ENCODE data around the gene HIP1.

Gene HIP1

GRCh38 chr7:75667938-75668337 is 70.8 kb downstream of the HIP1 start:
- Histone ChIP-seq H3K9me3 (ENCODE audit: control insufficient read depth, insufficient read depth, low read length) (no peaks in the 10 kb centered on the region), H3K27me3 (ENCODE audit: control insufficient read depth, low read length) (peaks cover 16% of the 10 kb centered on the region), H3K4me2 (ENCODE audit: low read length) (no peak overlapping the region), H3F3A (ENCODE audit: control insufficient read depth, insufficient read depth) (no peaks in the 10 kb centered on the region), H3K79me2 (ENCODE audit: control insufficient read depth, low read length) (no peaks in the 10 kb centered on the region), H3K27ac (ENCODE audit: low read depth, low read length) (no peak overlapping the region), H3K4me3 (ENCODE audit: low read length) (no peak overlapping the region), H3K9me2 (replicated peaks; ENCODE audit: control insufficient read depth, low read length) (no peaks in the 10 kb centered on the region), H3K36me3 (ENCODE audit: control insufficient read depth, low read length) (no peaks in the 10 kb centered on the region), H3K4me1 (ENCODE audit: control insufficient read depth, low read length) (peaks cover 18% of the 10 kb centered on the region), H4K20me1 (ENCODE audit: control insufficient read depth, insufficient read depth, low read depth, low read length) (no peaks in the 10 kb centered on the region)
- no peak for TF ChIP-seq CTCF (IDR thresholded peaks at IDR 0.05; ENCODE audit: low read depth, low read length, poor library complexity, severe bottlenecking)
- TF ChIP-seq EZH2phosphoT487 (IDR thresholded peaks at IDR 0.05; ENCODE audit: borderline replicate concordance, low read length), result no peak

DNA sequence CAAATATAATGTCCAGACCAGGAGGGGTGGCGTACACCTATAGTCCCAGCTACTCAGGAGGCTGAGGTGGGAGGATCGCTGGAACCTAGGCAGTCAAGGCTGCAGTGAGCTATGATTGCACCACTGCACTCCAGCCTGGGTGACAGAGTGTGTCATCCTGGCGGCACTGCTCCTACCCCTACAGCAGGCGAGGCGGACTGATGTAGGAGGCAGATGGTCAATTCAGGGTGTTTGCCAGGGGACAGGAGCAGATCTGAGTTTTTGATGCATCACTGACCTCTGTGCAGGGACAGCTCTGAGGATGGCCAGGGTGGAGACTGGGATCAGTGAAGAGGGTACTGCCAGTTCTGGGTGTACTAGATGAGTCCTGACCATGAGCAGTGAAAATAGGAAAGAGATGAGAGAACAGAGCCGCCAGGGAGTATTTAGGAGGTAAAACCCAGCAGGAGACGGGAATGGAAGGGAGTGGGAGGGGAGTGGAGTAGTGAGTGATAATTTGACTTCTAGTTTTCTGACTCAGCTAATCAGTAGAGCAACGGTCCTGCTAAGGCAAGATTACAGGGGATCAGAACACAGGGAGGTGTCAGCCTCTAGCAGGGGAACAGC is 75.3 kb downstream of the HIP1 start:
- peak overlapping the region; percentile 34 for H3K27ac ChIP-seq (ENCODE audit: low read depth, low read length)
- H3K27me3 ChIP-seq (ENCODE audit: control insufficient read depth, low read length), result peaks cover 4% of the 10 kb centered on the region
- H3F3A ChIP-seq (ENCODE audit: control insufficient read depth, insufficient read depth), result no peaks in the 10 kb centered on the region
- no peaks in the 10 kb centered on the region for H3K9me2 ChIP-seq (replicated peaks; ENCODE audit: control insufficient read depth, low read length)
- H3K4me3 ChIP-seq (ENCODE audit: low read length), result peak overlapping the region; percentile 61
- H4K20me1 ChIP-seq (ENCODE audit: control insufficient read depth, insufficient read depth, low read depth, low read length), result no peaks in the 10 kb centered on the region
- H3K4me2 ChIP-seq (ENCODE audit: low read length), result peak overlapping the region; percentile 80
- TF ChIP-seq EZH2phosphoT487 (IDR thresholded peaks at IDR 0.05; ENCODE audit: borderline replicate concordance, low read length) (no peak), CTCF (IDR thresholded peaks at IDR 0.05; ENCODE audit: low read depth, low read length, poor library complexity, severe bottlenecking) (no peak)
- H3K4me1 ChIP-seq (ENCODE audit: control insufficient read depth, low read length), result peaks cover 22% of the 10 kb centered on the region
- H3K79me2 ChIP-seq (ENCODE audit: control insufficient read depth, low read length), result no peaks in the 10 kb centered on the region
- H3K36me3 ChIP-seq (ENCODE audit: control insufficient read depth, low read length), result no peaks in the 10 kb centered on the region
- H3K9me3 ChIP-seq (ENCODE audit: control insufficient read depth, insufficient read depth, low read length), result no peaks in the 10 kb centered on the region

DNA sequence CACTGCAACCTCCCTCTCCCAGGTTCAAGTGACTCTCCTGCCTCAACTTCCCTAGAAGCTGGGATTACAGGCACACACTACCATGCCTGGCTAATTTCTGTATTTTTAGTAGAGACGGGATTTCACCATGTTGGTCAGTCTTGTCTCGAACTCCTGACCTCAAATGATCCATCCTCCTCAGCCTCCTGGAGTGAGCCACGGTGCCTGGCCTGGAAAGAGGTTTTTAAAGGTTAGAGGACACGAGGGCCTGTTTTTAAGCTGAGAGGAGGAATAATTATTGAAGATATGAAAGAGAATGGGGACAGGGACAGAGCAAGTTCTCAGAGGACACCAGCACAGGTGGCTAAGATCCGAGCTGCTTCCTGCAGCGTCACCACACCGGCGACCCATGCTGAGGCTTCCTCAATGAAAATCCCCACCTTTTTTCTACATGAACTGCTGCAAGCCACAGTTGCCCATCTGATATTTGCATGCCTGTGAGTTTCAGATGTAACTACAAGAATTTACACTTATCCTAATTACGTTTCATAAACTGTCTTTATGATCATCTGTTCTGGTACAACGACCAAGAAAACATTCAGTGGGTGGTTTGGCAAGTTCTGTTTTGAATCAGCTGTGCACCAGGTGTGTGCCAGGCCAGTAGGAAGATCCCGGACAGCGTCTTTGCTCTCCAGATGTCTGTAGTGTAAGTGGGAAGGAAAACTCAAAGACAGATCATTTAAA is 76.0 kb downstream of the HIP1 start:
- H3K27ac ChIP-seq (ENCODE audit: low read depth, low read length), result peak overlapping the region; percentile 34

More for the DNA sequence above, 76.0 kb downstream of the HIP1 start:
- Histone ChIP-seq H3K9me2 (replicated peaks; ENCODE audit: control insufficient read depth, low read length) (no peaks in the 10 kb centered on the region), H3K27me3 (ENCODE audit: control insufficient read depth, low read length) (peaks cover 4% of the 10 kb centered on the region), H3K4me1 (ENCODE audit: control insufficient read depth, low read length) (peaks cover 22% of the 10 kb centered on the region), H4K20me1 (ENCODE audit: control insufficient read depth, insufficient read depth, low read depth, low read length) (no peaks in the 10 kb centered on the region), H3F3A (ENCODE audit: control insufficient read depth, insufficient read depth) (no peaks in the 10 kb centered on the region), H3K4me2 (ENCODE audit: low read length) (peak overlapping the region; percentile 80), H3K36me3 (ENCODE audit: control insufficient read depth, low read length) (no peaks in the 10 kb centered on the region), H3K79me2 (ENCODE audit: control insufficient read depth, low read length) (no peaks in the 10 kb centered on the region), H3K9me3 (ENCODE audit: control insufficient read depth, insufficient read depth, low read length) (no peaks in the 10 kb centered on the region), H3K4me3 (ENCODE audit: low read length) (peak overlapping the region; percentile 61)
- TF ChIP-seq EZH2phosphoT487 (IDR thresholded peaks at IDR 0.05; ENCODE audit: borderline replicate concordance, low read length), result no peak
- TF ChIP-seq CTCF (IDR thresholded peaks at IDR 0.05; ENCODE audit: low read depth, low read length, poor library complexity, severe bottlenecking), result no peak
